Measurements from ENCODE around the gene ARID3C.
A peak's percentile ranks its signal among the peaks of the same experiment; 100 is the strongest.
"Not testable (repeated sequence)": the region's sequence is repeated elsewhere in the genome, so short reads cannot be mapped to it uniquely, and the experiment has no call there.

Gene ARID3C

GRCh38 chr9:34651876-34652601, 23.2 kb upstream of the ARID3C start, which contains the start of gene IL11RA:
Gene IL11RA, plus strand, starts transcription at chr9:34652185. Its CDS starts 3,033 bp downstream, at chr9:34655218.
- WGBS, 2 experiments (ENCODE audit: insufficient coverage in 2 of 2): 6 to 7% methylated on average over 12 of the region's 24 CpGs
- Histone ChIP-seq H3K4me3 (ENCODE audit: extremely low read depth, insufficient read depth, low read length, poor library complexity, severe bottlenecking) (peak within 1 kb of the TSS; percentile 42), H3K27ac (ENCODE audit: low read depth, low read length, severe bottlenecking) (peak within 1 kb of the TSS; percentile 81), H3K9me3 (ENCODE audit: control insufficient read depth, low read length) (no peaks in the 10 kb centered on the region), H3K36me3 (ENCODE audit: control insufficient read depth, insufficient read depth, low read length) (peaks cover 22% of the 10 kb centered on the region), H3K4me1 (ENCODE audit: control insufficient read depth, insufficient read depth, low read length, poor library complexity, severe bottlenecking) (peaks cover 26% of the 10 kb centered on the region)

GRCh38 chr9:34651321-34651720, 22.5 kb upstream of the ARID3C start:
- H3K4me1 ChIP-seq (ENCODE audit: control insufficient read depth, insufficient read depth, low read length, poor library complexity, severe bottlenecking): peaks cover 26% of the 10 kb centered on the region
- WGBS, 2 experiments (ENCODE audit: insufficient coverage in 2 of 2): 76 to 81% methylated on average over 2 of the region's 4 CpGs
- peaks cover 22% of the 10 kb centered on the region for H3K36me3 ChIP-seq (ENCODE audit: control insufficient read depth, insufficient read depth, low read length)
- peak overlapping the region; percentile 42 for H3K4me3 ChIP-seq (ENCODE audit: extremely low read depth, insufficient read depth, low read length, poor library complexity, severe bottlenecking)
- no peaks in the 10 kb centered on the region for H3K9me3 ChIP-seq (ENCODE audit: control insufficient read depth, low read length)
- peak overlapping the region; percentile 59 for H3K27ac ChIP-seq (ENCODE audit: low read depth, low read length, severe bottlenecking)

GRCh38 chr9:34650816-34651215, 21.9 kb upstream of the ARID3C start:
- H3K4me1 ChIP-seq (ENCODE audit: control insufficient read depth, insufficient read depth, low read length, poor library complexity, severe bottlenecking): peaks cover 29% of the 10 kb centered on the region
- no peak overlapping the region for H3K27ac ChIP-seq (ENCODE audit: low read depth, low read length, severe bottlenecking)
- 89 to 94% methylated on average over 1 to 4 of the region's 5 CpGs for WGBS, 2 experiments (ENCODE audit: insufficient coverage in 2 of 2)
- H3K9me3 ChIP-seq (ENCODE audit: control insufficient read depth, low read length): no peaks in the 10 kb centered on the region
- peaks cover 22% of the 10 kb centered on the region for H3K36me3 ChIP-seq (ENCODE audit: control insufficient read depth, insufficient read depth, low read length)
- H3K4me3 ChIP-seq (ENCODE audit: extremely low read depth, insufficient read depth, low read length, poor library complexity, severe bottlenecking): no peak overlapping the region

DNA sequence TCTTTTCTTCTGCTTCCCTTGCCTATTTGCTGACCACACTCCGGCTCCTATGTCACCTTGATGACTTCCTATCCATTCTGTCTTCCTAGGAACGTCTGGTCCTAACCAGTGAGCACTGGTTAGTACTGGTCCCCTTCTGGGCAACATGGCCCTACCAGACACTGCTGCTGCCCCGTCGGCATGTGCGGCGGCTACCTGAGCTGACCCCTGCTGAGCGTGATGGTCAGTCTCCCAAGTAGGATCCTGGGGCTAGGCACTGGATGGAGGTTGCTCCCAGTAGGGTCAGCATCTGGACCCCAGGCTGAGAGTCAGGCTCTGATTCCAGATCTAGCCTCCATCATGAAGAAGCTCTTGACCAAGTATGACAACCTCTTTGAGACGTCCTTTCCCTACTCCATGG, 19.8 kb upstream of the ARID3C start:
- no peak overlapping the region for H3K4me3 ChIP-seq (ENCODE audit: extremely low read depth, insufficient read depth, low read length, poor library complexity, severe bottlenecking)
- peaks cover 22% of the 10 kb centered on the region for H3K4me1 ChIP-seq (ENCODE audit: control insufficient read depth, insufficient read depth, low read length, poor library complexity, severe bottlenecking)
- H3K9me3 ChIP-seq (ENCODE audit: control insufficient read depth, low read length): no peaks in the 10 kb centered on the region
- peaks cover 22% of the 10 kb centered on the region for H3K36me3 ChIP-seq (ENCODE audit: control insufficient read depth, insufficient read depth, low read length)
- WGBS, 2 experiments (ENCODE audit: insufficient coverage in 2 of 2): 96 to 98% methylated on average over 5 to 8 of the region's 8 CpGs
- no peak overlapping the region for H3K27ac ChIP-seq (ENCODE audit: low read depth, low read length, severe bottlenecking)

DNA sequence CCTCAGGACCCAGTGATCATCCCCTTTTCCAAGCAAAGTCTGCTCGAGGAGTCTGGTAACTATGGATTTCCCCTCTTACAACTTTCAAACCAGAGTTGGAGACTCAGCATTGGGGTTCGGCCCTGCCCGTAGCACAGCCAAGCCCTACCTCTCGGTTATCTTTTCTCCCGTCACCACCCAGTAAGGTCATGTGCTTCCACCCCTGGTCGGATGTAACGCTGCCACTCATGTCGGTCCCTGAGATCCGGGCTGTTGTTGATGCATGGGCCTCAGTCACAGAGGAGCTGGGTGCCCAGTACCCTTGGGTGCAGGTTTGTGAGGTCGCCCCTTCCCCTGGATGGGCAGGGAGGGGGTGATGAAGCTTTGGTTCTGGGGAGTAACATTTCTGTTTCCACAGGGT, 18.8 kb upstream of the ARID3C start:
- 92 to 97% methylated on average over 8 to 10 of the region's 10 CpGs for WGBS, 2 experiments (ENCODE audit: insufficient coverage in 2 of 2)
- H3K4me3 ChIP-seq (ENCODE audit: extremely low read depth, insufficient read depth, low read length, poor library complexity, severe bottlenecking): peak overlapping the region; percentile 73
- peaks cover 22% of the 10 kb centered on the region for H3K36me3 ChIP-seq (ENCODE audit: control insufficient read depth, insufficient read depth, low read length)
- H3K27ac ChIP-seq (ENCODE audit: low read depth, low read length, severe bottlenecking): no peak overlapping the region
- no peaks in the 10 kb centered on the region for H3K9me3 ChIP-seq (ENCODE audit: control insufficient read depth, low read length)
- peaks cover 11% of the 10 kb centered on the region for H3K4me1 ChIP-seq (ENCODE audit: control insufficient read depth, insufficient read depth, low read length, poor library complexity, severe bottlenecking)

DNA sequence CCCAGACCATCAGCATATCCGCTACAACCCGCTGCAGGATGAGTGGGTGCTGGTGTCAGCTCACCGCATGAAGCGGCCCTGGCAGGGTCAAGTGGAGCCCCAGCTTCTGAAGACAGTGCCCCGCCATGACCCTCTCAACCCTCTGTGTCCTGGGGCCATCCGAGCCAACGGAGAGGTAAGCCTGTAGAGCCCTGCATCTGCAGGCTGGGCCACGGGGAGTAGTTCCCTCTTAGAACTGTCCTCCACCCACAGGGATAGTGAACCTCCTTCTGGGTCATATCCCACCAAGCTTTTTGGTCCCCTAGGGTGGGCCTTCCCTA, 18.2 kb upstream of the ARID3C start:
- Histone ChIP-seq H3K9me3 (ENCODE audit: control insufficient read depth, low read length) (no peaks in the 10 kb centered on the region), H3K4me3 (ENCODE audit: extremely low read depth, insufficient read depth, low read length, poor library complexity, severe bottlenecking) (peak overlapping the region; percentile 73), H3K4me1 (ENCODE audit: control insufficient read depth, insufficient read depth, low read length, poor library complexity, severe bottlenecking) (peaks cover 6% of the 10 kb centered on the region), H3K36me3 (ENCODE audit: control insufficient read depth, insufficient read depth, low read length) (peaks cover 22% of the 10 kb centered on the region), H3K27ac (ENCODE audit: low read depth, low read length, severe bottlenecking) (peak overlapping the region; percentile 83)
- WGBS, 2 experiments (ENCODE audit: insufficient coverage in 2 of 2): 12 to 13% methylated on average over 8 of the region's 8 CpGs

GRCh38 chr9:34646211-34647083, 17.6 kb upstream of the ARID3C start, which contains the start of gene GALT:
Gene GALT, plus strand, starts transcription at chr9:34646675. Its CDS starts 30 bp downstream, at chr9:34646705.
- Histone ChIP-seq H3K36me3 (ENCODE audit: control insufficient read depth, insufficient read depth, low read length) (peaks cover 22% of the 10 kb centered on the region), H3K9me3 (ENCODE audit: control insufficient read depth, low read length) (no peaks in the 10 kb centered on the region), H3K4me3 (ENCODE audit: extremely low read depth, insufficient read depth, low read length, poor library complexity, severe bottlenecking) (peak within 1 kb of the TSS; percentile 73), H3K27ac (ENCODE audit: low read depth, low read length, severe bottlenecking) (peak within 1 kb of the TSS; percentile 83), H3K4me1 (ENCODE audit: control insufficient read depth, insufficient read depth, low read length, poor library complexity, severe bottlenecking) (peaks cover 6% of the 10 kb centered on the region)
- 6 to 8% methylated on average over 37 to 41 of the region's 43 CpGs for WGBS, 2 experiments (ENCODE audit: insufficient coverage in 2 of 2)

GRCh38 chr9:34644766-34645314, 16.0 kb upstream of the ARID3C start:
- no peak overlapping the region for H3K27ac ChIP-seq (ENCODE audit: low read depth, low read length, severe bottlenecking)
- H3K4me1 ChIP-seq (ENCODE audit: control insufficient read depth, insufficient read depth, low read length, poor library complexity, severe bottlenecking): peaks cover 6% of the 10 kb centered on the region
- H3K4me3 ChIP-seq (ENCODE audit: extremely low read depth, insufficient read depth, low read length, poor library complexity, severe bottlenecking): no peak overlapping the region
- H3K36me3 ChIP-seq (ENCODE audit: control insufficient read depth, insufficient read depth, low read length): peaks cover 17% of the 10 kb centered on the region
- no peaks in the 10 kb centered on the region for H3K9me3 ChIP-seq (ENCODE audit: control insufficient read depth, low read length)

DNA sequence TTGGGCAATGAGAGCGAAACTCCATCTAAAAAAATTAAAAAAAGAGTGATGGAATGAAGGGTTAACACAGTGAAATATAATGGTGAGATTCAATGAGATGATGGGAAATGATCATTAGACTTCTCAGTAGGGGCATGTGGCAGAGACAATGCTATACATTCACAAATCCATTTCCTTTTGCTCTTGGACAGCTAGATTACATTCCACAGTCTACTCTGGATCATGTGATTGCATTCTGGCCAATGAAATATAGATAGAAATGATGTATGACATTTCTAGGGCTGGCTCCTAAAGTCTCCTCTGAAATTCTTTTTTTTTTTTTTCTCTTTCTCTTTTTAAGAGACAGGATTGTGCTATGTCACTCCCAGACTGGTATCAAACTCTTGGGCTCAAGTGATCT, 13.8 kb upstream of the ARID3C start:
- H3K4me3 ChIP-seq (ENCODE audit: extremely low read depth, insufficient read depth, low read length, poor library complexity, severe bottlenecking): no peak overlapping the region
- 100% methylated on average over 1 of the region's 1 CpG; no CpG with 5 or more reads in 1 of the 2 experiments for WGBS, 2 experiments (ENCODE audit: insufficient coverage in 2 of 2)
- H3K4me1 ChIP-seq (ENCODE audit: control insufficient read depth, insufficient read depth, low read length, poor library complexity, severe bottlenecking): peaks cover 10% of the 10 kb centered on the region
- no peaks in the 10 kb centered on the region for H3K36me3 ChIP-seq (ENCODE audit: control insufficient read depth, insufficient read depth, low read length)
- H3K27ac ChIP-seq (ENCODE audit: low read depth, low read length, severe bottlenecking): no peak overlapping the region
- no peaks in the 10 kb centered on the region for H3K9me3 ChIP-seq (ENCODE audit: control insufficient read depth, low read length)

- H3K36me3 ChIP-seq (ENCODE audit: control insufficient read depth, insufficient read depth, low read length); H3K9me3 ChIP-seq (ENCODE audit: control insufficient read depth, low read length); H3K4me1 ChIP-seq (ENCODE audit: control insufficient read depth, insufficient read depth, low read length, poor library complexity, severe bottlenecking); H3K27ac ChIP-seq (ENCODE audit: low read depth, low read length, severe bottlenecking); H3K4me3 ChIP-seq (ENCODE audit: extremely low read depth, insufficient read depth, low read length, poor library complexity, severe bottlenecking): not testable (repeated sequence)
- WGBS, 2 experiments (ENCODE audit: insufficient coverage in 2 of 2): 89 to 95% methylated on average over 5 to 6 of the region's 8 CpGs
These were observed 10.5 kb upstream of the ARID3C start for GRCh38 chr9:34639322-34639721.
